ENCODE measurements around the gene ELP5. TPM values are rescaled to one million over a fixed set of nuclear protein-coding genes. Genes with fewer than 3 reads are reported as not detected.
A peak's percentile ranks its signal among the peaks of the same experiment; 100 is the strongest.

ELP5 gene
- total RNA-seq, 1 donor, result 36.4 TPM

Small RNAs within 50 kb of the gene (small RNA-seq; reads per million reads assigned to genes)
- gene MIR324, result 309 reads per million, percentile 99 among the genes with 10 or more reads in this experiment
- gene RF00019, result not detected

Other genes starting within 250 kb of the ELP5 start
- gene RNASEK, start 239.6 kb upstream of the ELP5 start, total RNA-seq, result 43.6 and 68.1 TPM in 2 replicates
- gene BCL6B, start 229.2 kb upstream of the ELP5 start, total RNA-seq, result 86.7 and 109 TPM in 2 replicates
- 2.5 and 3.0 TPM in 2 replicates for gene SLC16A13, start 216.2 kb upstream of the ELP5 start, total RNA-seq
- gene SLC16A11, start 208.1 kb upstream of the ELP5 start, total RNA-seq, result 0.36 and 0.66 TPM in 2 replicates
- not detected in 2 replicates for gene CLEC10A, start 172.0 kb upstream of the ELP5 start, total RNA-seq
- not detected in 2 replicates for gene ASGR2, start 137.4 kb upstream of the ELP5 start, total RNA-seq
- gene ASGR1, start 72.8 kb upstream of the ELP5 start, total RNA-seq, result 5.8 and 9.7 TPM in 2 replicates
- 13.2 and 14.8 TPM in 2 replicates for gene DLG4, start 32.4 kb upstream of the ELP5 start, total RNA-seq
- gene ACADVL, start 32.3 kb upstream of the ELP5 start, total RNA-seq, result 164 and 181 TPM in 2 replicates
- 39.8 and 51.8 TPM in 2 replicates for gene DVL2, start 17.7 kb upstream of the ELP5 start, total RNA-seq
- 38.1 and 38.3 TPM in 2 replicates for gene PHF23, start 12.8 kb upstream of the ELP5 start, total RNA-seq
- gene GABARAP, start 9.8 kb upstream of the ELP5 start, total RNA-seq, result 206 and 343 TPM in 2 replicates
- 33.8 and 45.2 TPM in 2 replicates for gene CTDNEP1, start 481 bp upstream of the ELP5 start, total RNA-seq
- 19.0 and 22.7 TPM in 2 replicates for gene CLDN7, start 10.3 kb downstream of the ELP5 start, total RNA-seq
- under 0.01 and 0.14 TPM in 2 replicates for gene SLC2A4, start 29.5 kb downstream of the ELP5 start, total RNA-seq
- 0.13 and 0.14 TPM in 2 replicates for gene YBX2, start 42.4 kb downstream of the ELP5 start, total RNA-seq
- 863 and 945 TPM in 2 replicates for gene EIF5A, start 55.4 kb downstream of the ELP5 start, total RNA-seq
- gene GPS2, start 63.1 kb downstream of the ELP5 start, total RNA-seq, result 44.3 and 44.5 TPM in 2 replicates
- gene NEURL4, start 77.1 kb downstream of the ELP5 start, total RNA-seq, result 17.3 and 23.5 TPM in 2 replicates
- not detected in 2 replicates for gene ACAP1, start 84.3 kb downstream of the ELP5 start, total RNA-seq
- gene KCTD11, start 99.9 kb downstream of the ELP5 start, total RNA-seq, result 2.1 and 2.6 TPM in 2 replicates
- not detected in 2 replicates for gene TMEM95, start 102.9 kb downstream of the ELP5 start, total RNA-seq
- 0.27 and 0.29 TPM in 2 replicates for gene TNK1, start 128.9 kb downstream of the ELP5 start, total RNA-seq
- 19.5 and 22.2 TPM in 2 replicates for gene PLSCR3, start 142.3 kb downstream of the ELP5 start, total RNA-seq
- 49.5 and 65.8 TPM in 2 replicates for gene TMEM256, start 151.9 kb downstream of the ELP5 start, total RNA-seq
- gene NLGN2, start 155.6 kb downstream of the ELP5 start, total RNA-seq, result 4.5 and 7.3 TPM in 2 replicates
- not detected in 2 replicates for gene SPEM1, start 168.1 kb downstream of the ELP5 start, total RNA-seq
- gene SPEM2, start 173.4 kb downstream of the ELP5 start, total RNA-seq, result not detected in 2 replicates
- not detected in 2 replicates for gene SPEM3, start 176.6 kb downstream of the ELP5 start, total RNA-seq
- 4.7 and 5.5 TPM in 2 replicates for gene TMEM102, start 183.2 kb downstream of the ELP5 start, total RNA-seq
- gene FGF11, start 187.3 kb downstream of the ELP5 start, total RNA-seq, result 0.22 and 0.27 TPM in 2 replicates
- 4.4 and 4.8 TPM in 2 replicates for gene CHRNB1, start 192.8 kb downstream of the ELP5 start, total RNA-seq
- 17.6 and 23.3 TPM in 2 replicates for gene ZBTB4, start 227.4 kb downstream of the ELP5 start, total RNA-seq
- gene SLC35G6, start 229.2 kb downstream of the ELP5 start, total RNA-seq, result not detected in 2 replicates
- 110 and 117 TPM in 2 replicates for gene POLR2A, start 232.2 kb downstream of the ELP5 start, total RNA-seq

Data from thoracic aorta endothelial cell (primary cell).